NCI-H2171 treated with DMSO at 0.1 percent for 48 hours (cell line): ENCODE measurements around the gene MRPL54.

Source experiments
- DNase-seq: peaks from one replicate; lab custom pipeline; 2025; lab: John Stamatoyannopoulos, UW

The MRPL54 gene

DNA sequence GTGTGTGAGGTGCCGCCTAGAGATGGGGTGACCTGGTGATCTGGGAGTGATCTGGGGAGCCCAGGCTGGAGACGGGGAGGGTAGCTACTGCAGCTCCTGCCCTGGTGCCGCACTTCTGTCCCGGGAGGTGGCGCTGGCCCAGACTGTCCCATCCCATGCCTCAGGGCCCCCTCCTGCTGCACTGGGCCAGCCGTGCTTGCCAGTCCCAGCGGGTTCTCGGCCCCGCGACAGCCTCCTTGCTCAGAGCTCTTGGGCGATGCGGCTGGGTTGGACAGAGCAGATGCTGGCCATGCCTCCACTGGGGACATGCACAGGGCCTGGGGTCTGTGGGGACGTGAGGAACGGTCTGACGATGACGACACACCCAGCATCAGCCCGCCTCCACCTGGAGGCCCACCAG lies 7.0 kb downstream of the MRPL54 start:
- no peak for DNase-seq

DNA sequence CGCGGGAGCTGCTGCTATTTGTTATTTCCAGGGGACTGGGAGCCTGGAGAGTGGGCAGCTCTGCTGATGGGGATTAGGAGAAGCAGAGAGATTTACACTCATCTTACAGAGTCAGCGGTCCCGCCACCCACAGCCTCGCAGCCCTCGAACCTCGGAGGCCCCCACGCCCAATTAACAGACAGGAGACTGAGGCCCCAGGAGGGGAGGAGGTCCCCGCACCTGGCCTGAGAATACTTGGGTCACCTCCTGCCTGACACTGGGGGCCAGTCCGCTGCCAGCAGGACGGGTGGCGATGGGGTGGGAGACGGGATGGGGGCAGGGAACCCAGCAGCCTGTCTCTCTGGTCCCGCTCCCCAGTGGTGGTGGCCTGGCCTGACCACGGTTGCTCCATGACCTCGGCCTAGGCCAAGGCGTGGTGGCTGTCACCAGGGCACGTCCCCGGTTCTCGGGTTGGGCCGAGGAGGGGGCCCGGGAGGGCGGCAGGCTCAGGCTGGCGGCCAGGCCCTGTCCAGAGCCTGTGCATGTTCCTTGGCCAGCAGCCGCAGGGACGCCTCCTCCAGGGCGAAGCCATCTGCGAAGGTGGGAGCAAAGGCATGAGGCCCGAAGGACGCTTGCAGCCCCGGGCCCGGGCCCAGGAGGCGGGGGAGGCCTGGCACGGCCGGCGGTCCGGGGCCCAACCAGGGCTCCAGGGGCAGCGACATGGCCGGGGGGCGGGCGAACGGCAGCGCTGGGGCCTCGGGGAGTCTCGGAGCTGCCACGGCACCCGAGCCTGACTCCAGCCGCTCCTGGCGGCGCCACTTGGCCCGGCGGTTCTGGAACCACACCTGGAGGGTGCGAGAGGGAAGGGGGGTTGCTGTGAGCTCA lies 7.9 kb downstream of the MRPL54 start:
- no peak for DNase-seq

DNA sequence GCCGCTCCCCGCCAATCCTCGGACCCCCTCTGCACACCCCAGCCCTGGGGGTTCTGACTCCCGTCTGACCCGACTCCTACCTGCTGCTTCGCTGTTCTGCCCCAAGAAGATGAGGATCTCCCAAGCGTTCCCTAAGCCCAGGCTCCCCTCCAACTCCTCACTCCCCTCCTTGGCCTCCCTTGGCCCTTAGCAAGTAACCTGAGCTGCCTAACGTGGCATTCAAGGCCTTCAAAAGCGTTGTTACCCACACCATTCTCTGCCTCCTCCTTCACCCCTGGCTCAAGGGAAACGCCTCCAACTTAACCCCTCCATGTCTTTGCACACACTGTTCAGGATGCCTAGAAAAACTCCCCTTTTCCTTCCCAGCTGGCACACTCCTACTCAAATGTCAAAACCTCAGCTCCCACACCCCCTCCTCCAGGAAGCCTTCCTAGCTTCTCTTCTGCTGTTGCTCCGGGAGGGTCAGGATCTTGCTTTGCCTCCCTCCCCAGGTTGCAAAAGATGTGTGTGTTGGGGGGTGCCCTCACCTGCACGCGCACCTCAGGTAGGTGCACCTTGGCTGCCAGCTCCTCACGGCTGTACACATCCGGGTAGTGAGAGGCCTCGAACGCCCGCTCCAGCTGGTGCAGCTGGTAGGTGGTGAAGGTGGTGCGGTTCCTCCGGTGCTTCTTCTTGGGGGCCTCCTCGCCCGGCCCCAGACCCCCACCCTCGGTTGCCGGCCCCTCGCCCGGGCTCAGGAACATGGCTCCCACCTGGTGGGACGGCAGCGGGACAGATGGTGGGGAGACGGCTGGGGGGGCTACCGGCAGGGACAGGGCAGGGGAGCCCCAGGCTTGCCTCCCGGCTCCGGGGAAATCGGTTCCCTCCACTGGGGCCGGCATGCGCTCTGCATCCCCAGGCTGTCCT lies 8.8 kb downstream of the MRPL54 start:
- DNase-seq = no peak

DNA sequence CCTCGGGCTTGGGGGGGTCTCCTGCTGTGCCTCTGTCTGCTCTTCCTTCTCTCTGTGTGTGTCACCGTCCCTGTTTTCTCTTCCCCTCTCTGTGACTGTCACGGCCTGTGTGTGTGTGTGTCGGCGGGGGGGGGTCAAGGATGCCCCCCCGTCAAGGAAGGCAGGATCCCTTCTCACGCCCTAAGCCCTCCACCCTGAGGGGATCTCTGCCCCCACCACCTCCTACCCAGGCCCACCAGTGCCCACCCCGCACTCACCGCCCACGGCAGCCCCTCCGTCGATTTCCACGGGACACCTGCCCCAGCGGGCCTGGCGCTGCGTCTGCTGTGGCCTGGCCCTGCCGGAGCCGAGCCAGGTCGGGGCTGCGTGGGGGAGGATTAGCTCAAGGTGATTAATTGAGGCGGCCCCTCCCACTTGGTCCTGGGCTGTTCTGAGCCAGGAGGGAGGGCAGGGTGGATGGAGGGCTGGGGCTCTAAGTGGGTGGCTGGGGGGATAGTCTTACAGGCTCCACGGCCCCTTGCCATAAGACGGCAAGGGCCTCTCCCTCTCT lies 9.5 kb downstream of the MRPL54 start, which contains the start of gene RAX2:
Gene RAX2, minus strand, starts transcription at position 323 of the 550 bp plus-strand sequence. CDS start 486 bp downstream, outside the sequence.
- no peak for DNase-seq

DNA sequence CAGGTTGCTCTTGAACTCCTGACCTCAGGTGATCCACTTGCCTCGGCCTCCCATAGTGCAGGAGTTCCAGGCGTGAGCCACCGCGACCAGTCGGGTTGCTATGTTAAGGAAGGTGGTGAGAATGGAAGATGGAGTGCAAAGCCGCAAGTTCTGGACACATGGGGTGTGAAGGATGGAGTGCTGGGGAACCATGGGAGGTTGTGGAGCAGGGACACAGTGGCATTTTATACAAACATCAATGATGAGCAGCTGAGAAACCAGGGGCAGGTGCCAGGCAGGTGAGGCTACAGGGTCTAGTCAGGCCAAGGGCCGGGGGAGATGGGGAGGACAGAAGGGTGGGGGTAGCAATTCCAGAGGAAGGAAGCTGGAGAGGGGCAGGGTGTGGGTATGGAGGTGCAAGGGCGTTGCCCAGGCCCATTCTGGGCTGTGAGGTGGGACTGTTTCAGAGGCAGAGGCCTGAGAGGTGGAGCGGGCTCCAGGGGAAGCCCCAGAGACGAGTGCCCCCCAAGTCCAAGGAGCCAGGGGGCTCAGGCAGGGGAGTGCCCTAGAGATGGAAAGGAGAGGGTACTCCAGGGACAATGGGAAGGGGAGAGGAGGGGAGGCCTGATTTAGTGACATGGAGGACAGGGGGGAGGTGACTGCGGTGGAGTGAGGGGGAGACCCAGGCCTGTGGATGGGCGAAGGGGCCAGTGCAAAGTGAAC lies 11.5 kb downstream of the MRPL54 start:
- no peak for DNase-seq

DNA sequence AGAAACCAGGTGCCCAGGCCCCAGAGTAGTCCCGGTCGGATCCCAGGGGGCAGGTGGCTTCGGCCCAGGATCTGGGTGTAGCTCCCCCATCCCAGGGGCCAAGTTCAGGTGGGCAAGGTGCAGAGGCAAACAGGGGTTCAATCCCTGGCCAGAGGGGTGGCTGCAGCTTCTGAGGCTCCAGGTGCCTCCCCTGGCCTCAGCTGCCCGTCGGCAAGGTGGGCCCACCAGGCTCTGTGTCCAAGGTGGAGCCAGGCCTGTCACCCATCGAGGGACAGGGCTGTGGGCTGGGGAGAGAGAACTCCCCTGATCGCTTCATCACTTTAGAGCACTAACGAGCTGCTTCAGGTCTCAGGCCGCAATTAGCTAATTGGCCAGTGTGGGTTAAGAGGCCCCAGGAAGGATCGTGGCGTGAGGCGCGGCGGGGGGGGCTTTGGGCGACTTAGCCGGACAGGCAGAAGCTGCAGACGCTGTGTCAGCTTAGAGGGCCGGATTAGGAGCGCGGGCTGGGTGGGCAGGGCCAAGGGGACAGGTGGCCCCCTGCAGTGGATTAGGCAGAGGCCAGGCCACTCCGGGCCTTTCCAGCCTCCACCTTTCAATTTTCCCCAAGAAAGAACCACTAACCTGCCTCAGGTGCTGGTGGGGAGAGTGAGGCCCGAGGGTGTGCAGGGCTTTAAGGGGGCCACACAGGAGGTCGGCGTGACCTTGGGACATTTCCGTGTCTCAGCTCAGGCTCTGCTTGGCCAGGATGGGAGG lies 12.3 kb downstream of the MRPL54 start:
- DNase-seq = no peak

DNA sequence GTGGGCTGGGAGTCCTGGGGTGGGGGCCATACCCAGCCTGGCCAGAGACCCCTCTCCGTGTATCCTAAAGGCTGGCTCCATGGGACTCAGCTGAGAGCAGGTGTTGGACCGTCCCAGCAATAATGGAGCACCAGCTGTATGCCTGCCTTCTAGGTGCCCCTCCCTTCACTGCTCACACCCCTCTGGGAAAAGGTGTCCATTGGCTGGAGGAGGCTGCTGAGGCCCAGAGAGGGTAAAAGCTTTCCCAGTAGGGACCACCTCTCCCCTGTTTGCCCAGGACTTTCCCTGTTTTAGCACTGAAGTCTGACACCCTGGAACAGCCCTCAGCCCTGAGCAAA lies 12.9 kb downstream of the MRPL54 start:
- no peak for DNase-seq

DNA sequence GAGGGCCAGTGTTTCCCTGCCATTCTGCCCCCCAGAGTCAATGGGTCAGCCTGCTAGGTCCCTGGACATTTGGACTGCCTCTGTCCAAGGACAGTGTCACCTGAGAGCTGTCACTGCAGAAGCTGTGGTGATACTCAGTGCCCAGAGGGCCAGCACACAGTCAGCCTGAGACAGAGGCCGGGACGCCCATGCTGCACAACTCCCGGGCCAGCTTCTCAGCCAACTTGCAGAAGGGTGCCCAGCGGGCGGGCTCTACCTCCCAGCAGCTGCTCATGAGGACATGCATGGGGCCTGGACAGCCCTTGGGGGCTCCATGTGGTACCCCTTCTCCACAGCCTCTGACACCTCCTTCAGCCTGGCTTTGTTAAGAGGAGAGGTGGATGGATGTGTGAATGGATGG lies 13.3 kb downstream of the MRPL54 start:
- no peak for DNase-seq

DNA sequence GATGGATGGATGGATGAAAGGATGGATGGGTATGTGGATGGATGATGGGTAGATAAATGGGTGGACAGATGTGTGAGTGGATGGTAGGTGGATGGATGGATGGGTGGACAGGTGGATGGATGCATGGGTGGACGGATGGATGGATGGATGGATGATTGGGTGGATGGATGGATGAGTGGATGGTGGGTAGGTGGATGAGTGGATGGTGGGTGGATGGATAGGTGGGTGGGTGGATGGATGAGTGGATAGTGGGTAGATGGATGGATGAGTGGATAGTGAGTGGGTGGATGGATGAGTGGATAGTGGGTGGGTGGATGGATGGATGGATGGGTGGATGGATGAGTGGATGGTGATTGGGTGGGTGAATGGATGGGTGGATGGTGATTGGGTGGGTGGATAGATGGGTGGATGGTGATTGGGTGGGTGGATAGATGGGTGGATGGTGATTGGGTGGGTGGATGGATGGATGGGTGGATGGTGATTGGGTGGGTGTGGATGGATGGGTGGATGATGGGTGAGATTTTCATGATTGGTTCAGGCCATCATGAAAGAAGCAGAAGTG lies 14.1 kb downstream of the MRPL54 start:
- no peak for DNase-seq

DNA sequence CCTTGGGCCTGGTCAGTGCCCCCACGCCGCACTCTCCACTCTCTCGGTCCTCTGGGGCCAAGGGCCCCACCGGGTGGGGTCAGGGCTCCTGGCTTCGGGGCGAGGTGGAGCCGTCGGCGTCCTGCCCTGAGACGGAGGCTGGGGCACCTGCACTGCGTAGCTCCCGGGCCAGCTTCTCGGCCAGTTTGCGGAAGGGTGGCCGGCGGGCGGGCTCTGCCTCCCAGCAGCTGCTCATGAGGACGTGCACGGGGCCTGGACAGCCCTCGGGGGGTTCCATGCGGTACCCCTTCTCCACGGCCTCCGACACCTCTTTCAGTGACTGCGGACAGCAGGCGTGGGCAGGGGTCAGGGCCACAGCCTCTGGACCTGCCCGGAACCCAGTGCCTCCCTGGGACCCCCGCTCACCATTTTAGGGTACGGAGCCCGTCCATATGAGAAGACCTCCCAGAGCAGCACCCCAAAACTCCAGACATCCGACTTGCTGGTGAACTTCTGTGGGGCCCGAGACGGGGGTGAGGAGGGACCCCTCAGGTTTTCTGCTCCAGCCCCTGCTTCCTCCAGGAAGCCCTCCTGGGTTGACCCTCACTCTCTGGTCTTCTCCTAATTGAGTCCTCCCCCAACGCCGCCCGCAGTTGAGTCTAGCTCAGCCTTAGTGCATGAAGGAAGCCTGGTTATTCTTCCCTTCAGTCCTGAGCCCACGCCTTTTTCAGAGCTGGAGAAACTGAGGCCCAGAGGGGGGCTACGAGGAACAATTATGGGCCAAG lies 15.8 kb downstream of the MRPL54 start:
- DNase-seq = no peak

DNA sequence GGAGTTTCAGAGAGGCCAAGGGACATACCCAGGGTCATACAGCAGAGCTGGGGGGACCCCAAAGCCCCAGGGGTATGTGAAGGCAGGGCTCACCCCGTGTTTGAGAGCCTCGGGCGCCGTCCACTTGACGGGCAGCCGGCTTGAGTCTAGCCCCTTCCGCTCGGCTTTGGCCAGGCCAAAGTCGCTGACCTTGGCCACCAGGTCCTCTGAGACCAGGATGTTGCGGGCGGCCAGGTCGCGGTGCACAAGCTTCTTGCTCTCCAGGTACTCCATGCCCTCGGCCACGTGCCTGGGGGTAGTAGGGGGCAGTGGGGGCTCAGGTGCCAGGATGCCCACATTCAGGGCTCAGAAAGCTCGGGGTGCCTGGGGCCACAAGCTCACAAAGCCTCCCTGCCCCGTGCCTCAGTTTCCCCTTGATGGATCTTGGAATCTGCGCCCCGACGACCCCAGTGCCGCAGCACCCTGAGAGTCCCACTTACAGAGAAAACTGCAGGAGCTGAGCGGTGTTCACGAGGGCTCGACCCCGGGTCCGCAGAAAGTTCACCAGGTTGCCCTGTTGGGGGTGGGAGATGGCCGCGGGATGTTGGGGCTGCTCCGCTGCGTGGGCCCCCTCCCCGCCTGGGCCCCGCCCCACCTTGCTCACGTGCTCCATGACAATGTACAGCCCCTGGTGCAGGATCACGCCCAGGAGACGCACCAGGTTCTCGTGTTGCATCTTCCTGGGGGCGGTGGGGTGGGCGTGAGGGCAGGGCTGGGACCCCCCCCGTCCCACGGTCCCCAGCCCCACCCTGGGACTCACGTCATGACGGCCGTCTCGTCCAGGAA lies 16.6 kb downstream of the MRPL54 start:
- DNase-seq = no peak

DNA sequence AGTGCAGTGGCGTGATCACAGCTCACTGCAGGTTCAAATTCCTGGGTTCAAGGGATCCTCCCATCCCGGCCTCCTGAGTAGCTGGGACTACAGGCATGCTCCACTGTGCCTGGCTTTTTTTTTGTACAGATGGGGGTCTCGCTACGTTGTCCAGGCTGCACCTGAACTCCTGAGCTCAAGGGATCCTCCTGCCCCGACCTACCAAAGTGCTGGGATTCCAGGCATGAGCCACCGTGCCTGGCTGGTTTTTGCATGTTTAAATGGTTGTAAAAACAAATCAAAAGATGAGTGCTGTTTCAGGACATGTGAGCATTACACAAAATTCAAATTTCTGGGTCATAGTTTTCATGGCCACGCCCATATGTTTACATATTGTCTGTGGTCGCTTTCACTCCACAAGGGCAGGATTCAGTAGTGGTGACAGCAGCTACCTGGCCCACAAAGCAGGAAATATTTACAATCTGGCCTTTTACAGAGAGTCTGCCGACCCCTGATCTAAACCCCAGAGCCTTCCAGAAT lies 18.4 kb downstream of the MRPL54 start:
- no peak for DNase-seq

DNA sequence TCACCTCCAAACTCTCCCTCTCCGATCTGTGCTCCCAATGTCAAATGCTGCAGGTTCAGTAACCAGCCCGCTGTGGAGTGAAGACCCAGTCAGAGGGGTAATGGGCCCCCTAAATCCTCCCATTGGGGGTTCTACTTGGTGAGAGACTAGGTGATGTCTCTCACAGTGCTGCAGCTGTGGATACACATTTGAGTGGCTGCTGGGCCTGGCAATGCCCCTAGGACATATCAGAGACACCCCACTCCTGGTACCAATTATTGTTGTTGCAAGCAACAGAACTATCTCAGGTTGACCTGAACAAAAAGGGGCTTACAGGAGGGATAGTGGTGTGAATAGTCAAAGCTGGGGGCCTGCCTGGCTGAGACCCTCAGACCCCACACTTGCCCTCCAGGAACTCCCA lies 19.1 kb downstream of the MRPL54 start:
- no peak for DNase-seq

DNA sequence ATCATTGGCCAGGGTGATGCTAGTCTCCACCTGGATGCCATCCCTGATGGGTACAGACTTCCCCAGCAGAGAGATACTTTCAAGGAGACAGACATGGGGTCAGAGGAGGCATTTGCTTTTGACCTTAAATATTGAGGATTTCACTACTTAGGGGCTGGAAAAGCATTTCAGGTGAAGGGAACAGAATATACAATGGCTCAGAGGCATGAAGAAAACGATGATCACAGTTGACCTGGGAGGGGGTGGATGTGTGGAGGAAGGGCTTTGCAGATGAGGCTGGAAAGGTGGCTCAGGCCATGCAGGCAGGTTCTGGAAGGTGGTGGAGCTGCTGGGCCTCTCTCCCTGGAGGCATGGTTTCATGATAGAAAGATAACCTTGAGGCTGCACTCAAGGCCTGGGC lies 19.8 kb downstream of the MRPL54 start:
- no peak for DNase-seq

DNA sequence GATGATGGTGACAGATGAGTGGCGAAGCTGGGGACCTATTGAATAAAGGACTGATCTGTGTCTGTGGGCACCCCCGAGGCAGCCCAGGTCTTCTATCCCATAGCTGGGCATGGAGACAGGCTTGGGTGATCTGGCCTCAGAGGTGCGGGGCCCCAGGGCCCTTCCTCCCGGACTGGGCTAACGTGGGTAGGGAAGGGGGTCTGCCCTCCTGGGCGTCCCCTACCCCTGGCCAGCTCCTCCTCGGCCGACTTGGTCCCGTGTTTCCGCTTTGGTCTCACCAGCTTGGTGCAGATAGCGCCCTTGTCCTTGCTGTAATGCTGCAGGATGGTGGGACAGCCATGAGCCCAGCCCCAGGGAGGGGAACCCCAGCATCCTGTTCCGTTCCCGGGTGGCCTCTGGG lies 20.4 kb downstream of the MRPL54 start:
- DNase-seq = no peak

DNA sequence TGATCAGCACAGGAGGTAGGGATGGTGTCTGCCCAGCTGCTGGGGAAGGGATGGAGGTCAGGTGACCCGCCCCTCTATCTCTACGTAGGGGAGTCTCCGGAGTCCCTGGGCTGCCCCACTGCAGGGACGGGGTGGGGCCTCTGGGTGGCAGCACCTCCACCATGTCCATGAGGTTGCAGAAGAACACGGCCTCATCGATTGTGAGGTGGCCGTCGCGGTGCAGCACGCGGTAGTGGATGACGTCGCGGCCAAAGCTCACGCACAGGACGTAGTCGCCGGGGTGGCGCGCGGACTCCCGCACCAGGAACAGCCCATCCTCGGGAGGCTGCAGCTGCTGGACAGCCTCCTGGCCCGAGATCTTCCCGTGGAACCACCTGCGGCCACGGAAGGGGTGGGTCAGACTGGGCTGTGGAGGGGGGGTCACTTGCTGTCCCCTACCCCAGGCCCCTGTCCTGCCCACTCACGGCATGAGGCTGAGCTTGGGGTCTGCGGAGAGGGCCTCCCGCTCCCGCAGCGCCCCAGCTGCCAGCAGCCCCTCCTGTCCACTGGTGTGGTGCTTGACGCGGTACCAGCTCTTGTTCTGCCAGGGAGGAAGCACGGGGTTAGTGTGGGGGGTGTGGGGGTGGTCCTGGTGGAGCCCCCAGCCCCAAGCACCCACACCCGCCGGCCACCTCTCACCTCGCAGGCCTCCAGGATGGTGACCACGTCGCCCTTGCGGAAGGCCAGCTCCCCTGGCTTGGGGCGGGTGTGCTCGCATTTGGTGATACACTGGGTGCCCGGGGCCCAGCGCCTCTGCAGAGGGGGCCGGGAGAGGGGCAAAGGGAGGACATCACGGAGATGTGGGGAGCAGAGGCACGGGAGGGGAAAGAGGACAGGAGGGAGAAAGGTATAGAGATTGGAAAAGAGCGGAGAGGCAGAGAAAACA lies 21.4 kb downstream of the MRPL54 start:
- no peak for DNase-seq

DNA sequence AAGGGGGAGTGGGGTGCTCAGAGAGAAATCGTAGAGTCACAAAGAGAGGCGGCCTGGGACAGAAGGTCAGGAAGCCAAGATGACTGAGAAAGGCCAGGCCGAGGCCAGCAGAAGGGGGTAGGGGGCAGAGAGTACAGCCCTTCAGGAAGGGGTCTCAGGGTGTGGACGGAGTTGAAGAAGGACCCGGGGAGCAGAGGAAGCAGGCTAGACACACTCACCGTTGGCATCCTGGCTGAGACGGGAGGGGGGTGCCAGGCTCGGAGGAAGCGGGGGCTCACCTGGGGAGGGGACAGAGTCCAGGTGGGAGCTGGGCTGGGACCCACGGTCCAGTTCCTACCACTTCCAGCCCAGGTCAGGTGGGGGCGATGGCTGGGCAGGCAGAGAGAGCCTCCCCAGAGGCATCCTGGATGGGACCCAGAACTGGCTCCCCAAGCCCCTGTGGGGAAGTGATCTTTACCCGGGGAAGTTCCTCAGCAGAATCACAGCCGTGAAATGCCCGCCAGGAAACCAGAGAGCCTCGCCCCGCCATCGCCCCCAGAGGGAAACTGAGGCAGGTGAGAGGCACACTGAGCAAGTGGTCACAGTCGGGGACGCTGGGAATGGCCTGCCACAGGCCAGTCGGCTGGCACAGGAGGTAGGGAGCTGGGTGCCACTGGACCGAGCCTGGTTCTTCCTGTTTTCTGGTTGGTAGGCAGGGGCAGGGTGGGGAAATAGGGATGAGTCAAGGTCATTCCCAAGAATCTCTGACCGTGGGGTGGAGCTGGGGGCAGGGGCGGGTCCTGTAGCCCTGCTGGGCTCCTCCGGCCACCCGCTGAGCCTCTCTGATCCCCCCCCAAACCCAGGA lies 22.3 kb downstream of the MRPL54 start:
- DNase-seq = no peak
